Stimulated activated naive CD4-positive, alpha-beta T cell treated with Interleukin-2 at 50 U/mL for 16 hours (primary cell): ENCODE results near the gene ATP5PB.

Experiments used
- DNase-seq: peaks from one replicate; lab custom pipeline; 2025; lab: John Stamatoyannopoulos, UW

The ATP5PB gene

DNA sequence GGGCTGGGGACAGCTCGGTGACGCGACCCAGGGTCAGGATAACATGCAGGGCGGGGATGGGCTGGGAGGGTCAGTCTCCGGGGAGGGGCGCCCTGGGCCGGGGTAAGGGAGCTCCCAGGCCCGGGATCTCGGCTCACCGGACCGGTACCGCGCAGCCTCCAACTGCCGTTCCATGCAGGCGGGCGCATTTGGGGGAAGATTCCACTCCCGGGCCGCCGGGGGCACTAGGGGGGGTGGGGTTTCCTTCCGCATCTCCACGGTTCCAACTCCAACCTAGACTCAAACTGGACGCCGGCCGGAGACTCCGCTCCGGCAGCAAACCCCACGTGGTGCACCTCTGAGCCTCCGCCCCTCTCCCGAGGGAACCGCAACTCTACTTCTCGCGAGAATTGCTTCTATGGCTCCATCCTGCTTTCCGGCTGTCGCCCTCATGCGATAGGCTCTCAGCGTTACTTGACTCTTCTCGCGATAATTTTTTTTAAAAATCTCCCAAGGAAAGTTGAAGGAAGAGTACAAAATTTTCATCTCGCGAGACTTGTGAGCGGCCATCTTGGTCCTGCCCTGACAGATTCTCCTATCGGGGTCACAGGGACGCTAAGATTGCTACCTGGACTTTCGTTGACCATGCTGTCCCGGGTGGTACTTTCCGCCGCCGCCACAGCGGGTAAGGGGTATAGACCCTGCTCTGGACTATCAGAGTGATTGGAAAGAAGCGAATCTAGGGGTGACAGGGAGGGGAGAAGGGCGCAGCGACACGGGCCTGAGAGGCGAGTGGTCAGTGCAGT lies at the start of gene ATP5PB, which contains the start of gene WDR77:
ATP5PB (plus strand) TSS at position 547 of the 785 bp plus-strand sequence; CDS start at position 625, 78 bp downstream.
WDR77 (minus strand) TSS at position 339 of the 785 bp plus-strand sequence; CDS start at position 252, 87 bp downstream.
- peak; percentile 89 for DNase-seq

DNA sequence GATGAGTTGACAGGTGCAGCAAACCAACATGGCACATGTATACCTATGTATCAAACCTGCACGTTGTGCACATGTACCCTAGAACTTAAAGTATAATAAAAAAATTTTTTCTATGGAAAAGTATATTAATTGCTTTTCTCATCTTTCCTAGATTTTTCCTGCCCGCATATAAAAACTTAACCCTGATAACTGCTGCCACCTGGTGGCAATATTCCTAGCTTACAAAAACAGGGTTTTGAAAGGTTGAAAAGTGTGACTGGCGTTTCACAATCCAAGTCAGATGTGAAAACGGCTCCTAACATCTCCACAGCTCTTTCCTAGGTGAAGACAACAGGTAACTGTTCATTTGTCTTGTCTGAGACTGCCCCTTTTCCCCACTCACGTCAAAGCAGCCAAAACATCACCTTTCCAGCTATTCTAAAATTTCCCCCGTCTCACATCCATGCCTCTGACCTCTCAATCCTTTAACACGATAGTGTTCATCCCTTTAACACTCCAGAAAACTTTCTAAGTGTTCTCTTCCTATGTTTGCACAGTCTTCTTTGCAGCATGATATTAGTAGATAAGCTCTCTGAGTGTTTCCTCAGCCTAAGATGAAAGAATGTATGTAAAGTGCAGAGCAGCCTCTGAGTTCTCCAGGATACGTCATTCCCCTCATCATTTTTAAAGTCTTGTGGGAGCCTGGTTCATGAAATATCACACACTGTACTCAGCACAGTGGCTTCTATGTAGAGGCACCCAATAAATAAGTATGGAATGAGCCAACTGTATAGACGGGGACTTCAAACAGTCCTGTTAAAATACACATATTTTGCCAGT lies 49.3 kb upstream of the ATP5PB start:
- no peak for DNase-seq

DNA sequence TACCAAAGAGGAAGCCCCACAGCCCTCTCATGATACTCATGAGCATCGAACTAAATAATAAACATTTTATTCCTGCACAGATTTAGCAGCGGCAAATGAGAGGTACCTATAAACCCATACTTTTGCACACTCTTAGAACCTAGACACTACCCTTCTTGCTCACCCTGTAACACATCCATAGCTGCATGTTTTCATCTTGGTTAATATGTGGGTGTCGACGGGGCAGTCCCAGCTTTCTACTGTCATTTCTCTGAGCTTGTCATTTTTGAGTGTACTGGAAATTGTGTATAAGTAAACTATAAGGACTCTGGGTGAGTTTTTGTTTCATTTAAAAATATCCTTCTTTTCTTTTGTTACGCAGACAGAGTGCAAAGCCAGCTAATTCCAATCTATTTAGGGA lies 47.2 kb upstream of the ATP5PB start:
- no peak for DNase-seq

DNA sequence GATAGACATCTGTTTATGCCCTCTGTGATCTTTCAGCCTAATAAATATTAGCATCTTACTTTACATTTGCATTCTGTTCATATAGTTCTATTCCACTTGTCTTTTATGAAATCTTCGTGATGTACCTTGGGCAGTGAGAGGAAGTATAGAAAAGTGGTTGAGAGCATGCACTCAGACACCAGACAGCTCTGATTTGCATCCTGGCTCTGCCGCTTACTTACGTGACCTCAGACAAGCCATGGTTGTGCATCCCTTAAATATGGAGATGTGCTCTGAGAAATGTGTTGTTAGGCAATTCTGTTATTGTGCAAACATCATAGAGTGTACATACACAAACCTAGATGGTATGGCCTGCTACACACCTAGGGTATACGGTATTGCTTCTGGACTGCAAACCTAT lies 44.7 kb upstream of the ATP5PB start:
- no peak for DNase-seq

GRCh38 chr1:111406321-111406768 lies 42.9 kb upstream of the ATP5PB start:
- DNase-seq: no peak

- DNase-seq: no peak
Observed at GRCh38 chr1:111407301-111407700, 42.0 kb upstream of the ATP5PB start.

DNA sequence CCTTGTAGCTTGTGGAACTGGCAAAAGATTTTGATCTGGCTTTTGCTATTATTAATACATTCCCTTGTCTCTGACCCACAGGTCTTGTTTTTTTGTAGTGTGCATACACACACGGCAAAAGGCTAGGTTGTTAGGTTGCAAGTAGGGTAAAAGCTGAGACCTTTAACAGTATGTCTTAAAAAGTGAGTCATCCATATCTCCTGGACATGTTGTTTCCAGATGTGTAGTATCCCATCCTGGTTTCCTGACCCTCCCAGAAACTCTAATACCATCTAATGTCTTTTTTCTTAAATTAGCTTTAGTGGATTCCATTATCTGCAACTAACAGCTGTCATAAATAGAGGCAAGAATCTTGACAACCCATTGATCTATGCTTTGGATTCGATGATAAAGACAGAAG lies 36.4 kb upstream of the ATP5PB start:
- DNase-seq: no peak

GRCh38 chr1:111414756-111415155 lies 34.5 kb upstream of the ATP5PB start:
- DNase-seq: no peak

DNA sequence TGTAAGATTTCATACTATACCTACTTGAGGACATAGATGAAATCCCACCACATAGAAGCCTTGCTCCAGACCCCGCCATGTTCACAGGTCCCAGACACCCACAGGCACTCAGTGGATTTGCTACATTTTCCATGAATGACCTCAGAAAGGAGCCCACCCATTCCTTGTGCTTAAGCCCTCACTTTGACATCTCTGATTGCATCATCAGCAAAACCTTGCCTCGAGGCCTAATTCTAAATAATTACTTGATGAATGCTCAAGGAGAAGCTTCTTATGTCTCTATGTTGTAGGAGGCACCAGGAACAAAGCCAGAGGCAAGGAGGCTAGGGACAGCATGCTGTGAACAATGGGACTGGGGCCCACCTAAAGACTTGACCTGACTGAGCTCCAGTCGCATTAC lies 33.8 kb upstream of the ATP5PB start:
- no peak for DNase-seq

GRCh38 chr1:111417755-111418154 lies 31.5 kb upstream of the ATP5PB start:
- DNase-seq: no peak

- DNase-seq: no peak
Observed at GRCh38 chr1:111419037-111419436, 30.2 kb upstream of the ATP5PB start.

DNA sequence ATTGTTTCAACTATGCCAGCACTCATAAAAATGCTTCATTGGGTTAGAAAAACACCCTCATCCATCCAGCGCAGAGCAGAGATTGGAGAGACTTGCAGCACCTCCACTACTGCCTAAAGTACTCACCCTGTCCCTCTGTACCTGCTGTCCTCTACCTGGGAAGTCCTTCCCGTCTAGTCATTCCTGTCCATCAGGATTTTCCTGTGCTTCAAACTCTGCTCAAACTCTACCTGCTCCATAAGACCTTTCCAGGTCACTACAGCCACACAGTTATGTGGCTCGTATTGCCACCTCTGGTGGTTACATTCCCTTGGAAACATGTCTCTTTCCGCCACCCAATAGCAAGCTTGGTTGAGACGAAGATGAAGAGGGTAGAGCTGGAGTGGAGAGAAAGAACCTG lies 28.9 kb upstream of the ATP5PB start:
- DNase-seq: no peak

DNA sequence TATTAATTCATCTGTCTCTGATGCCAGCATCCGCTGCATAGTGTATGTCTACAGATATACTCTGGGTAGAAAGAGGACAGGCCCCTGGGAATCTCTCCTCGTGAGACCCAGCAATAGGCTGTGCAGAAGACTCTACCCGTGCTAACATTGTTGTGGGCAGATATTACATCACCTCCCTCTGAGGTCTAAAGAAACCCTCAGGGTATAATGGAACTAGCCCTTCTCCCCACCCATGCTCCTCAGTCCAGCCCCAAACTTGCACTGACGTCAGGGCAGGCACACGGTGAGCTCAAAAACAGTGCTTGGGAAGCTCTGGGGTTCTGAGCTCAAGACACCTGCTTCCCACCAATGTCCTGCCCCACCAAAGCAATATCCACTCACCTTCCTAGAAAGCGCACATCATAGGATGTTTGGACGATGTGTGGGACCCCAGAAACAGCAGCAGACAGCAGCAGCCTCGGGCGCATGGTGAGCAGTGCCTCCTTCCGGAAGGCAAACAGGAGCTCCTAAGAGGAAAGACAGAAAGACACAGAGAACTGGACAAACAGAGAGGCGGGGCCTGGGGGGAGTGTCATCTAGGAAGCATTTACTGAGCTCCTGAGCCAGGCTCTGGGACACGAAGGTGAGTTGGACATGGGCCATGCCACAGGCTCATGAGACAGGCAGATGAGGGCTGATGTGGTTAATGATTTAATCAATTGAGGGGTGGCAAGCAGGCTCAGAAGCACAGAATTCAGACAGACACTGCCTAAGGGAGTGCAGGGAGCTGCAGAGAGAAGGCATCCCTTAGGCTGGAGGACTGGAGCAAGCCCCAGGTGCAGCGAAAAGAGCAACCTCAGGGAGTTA lies 26.5 kb upstream of the ATP5PB start:
- DNase-seq: no peak

DNA sequence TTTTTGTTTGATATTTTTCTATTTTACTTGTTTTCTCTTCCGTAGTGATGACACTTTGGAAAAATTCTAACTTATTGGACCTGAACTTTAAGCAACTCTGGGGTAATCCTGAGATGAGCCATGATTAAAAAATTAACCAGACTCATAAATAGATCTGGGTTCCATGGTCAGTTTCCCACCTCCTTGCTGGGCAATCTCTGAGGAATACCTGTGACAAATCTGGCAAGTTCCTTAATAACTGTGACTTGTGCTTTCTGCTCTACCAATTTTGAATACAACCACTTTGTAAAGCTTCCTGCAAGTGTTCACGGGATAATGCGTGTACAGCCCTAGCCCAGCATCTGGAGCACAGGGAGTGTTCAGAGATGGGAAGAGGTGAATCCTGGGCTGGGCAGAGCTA lies 25.0 kb upstream of the ATP5PB start:
- no peak for DNase-seq

DNA sequence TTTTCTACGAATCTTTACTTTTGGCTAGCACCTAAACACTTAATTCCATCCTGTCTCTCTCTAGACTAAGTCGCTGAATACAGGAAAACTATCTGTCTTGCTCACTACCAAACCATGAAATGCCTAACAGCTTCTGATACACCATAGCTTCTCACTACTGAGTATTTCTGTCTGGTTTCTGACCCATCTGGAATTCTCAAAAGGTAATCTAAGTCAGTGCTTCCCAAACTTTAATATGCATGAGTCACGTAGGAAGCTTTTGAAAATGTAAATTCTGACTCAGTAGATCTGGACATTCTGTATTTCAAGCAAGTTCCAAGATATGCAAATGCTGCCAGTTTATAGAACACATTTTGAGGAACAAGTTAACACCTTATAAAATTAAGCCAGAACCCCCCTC lies 12.5 kb upstream of the ATP5PB start:
- DNase-seq: no peak

DNA sequence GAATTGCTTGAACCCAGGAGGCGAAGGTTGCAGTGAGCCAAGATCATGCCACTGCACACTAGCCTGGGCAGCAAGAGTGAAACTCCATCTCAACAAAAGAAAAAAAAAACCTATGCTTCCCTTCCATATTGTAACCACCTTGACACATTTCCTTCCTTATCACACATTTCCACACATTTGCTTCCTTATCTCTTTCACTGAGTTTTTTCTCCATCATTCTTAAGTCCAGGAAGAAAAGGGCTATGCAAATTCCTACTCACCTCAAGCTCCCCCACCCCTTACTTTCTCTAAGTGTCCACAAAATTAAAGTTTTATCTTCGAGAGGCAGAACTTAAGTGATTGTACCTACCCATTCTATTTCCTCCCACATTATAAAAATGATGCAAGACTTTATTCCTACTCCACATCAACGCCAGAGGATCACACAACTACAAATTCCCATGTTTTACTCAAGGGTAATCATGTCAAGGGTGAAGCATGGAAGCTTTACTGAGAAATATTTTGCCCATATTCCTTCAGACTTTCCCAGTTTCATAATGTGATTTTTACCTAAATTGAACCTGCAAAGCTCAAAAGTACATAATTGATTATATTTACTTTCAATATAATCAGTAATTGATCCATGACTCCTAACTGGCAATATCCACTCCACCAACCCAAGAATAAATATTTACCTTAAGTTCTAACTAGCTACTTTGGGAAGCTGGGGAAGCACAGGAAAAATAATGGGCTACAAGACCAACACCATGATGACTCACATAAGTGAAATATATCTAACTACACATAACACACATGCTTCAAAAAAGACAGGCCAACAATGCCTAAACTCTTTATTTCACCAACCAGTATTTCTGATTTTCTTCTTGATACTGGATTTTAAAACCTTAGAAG lies 9.6 kb upstream of the ATP5PB start:
- no peak for DNase-seq

DNA sequence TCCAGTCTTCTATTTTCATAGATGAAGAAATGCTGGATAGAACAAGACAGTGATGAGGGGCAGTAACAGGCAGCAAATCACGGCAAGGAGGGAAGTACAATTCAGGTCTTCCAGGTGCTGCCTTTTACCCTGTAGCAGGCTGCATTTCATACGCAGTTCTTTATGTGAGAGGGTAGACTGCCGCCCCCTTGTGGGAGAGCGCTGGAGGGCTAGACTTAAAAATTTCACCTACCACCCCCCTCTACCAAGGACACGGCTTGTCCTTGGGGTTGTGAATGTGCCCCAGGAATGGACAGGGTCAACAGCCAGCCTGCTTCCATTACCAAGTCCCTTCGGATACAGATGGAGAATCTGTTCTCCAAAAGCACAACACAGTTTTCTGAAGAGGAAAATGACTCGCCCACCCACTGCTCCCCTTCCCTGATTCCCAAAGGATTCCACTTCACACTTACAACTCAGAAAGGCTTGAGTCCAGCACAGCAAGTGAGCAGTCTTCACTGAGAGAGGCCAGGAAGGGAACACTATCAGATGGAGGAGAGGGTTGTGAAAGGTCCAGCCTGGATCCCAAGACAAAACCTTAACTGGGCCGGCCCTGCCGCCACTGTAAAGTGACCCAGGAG lies 7.6 kb upstream of the ATP5PB start:
- peak; percentile 42 for DNase-seq

- DNase-seq: no peak
Observed at GRCh38 chr1:111442457-111442856, 6.8 kb upstream of the ATP5PB start.

DNA sequence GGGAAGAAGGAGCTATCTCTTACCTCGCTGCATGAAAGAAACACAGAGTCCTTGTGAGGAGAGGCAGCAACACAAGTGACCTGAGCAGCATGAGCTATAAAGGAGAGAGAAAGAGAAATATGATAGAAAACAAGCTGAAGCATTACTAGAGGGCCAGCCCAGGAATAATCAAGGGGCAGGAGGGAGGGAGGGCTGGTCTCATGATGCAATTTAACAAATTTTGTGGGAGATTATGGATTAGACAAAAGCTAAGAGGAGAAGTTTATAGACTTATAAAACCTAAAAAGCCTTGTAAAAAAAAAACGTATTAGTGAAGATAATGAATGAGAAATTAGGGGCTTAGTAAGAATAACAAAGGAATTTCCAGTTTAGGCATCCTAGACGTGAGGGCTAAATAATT lies 5.2 kb upstream of the ATP5PB start:
- no peak for DNase-seq

GRCh38 chr1:111446546-111446945 lies 2.7 kb upstream of the ATP5PB start:
- DNase-seq: no peak
